GM19395 (cell line): ENCODE measurements around the gene EIF4A3.
"Not testable (repeated sequence)": the region's sequence is repeated elsewhere in the genome, so short reads cannot be mapped to it uniquely, and the experiment has no call there.

Source experiments
- ATAC-seq: cut with Tn5 transposase; IDR thresholded peaks from one replicate; pipeline ENCODE4 v1.9.1; 2021; ENCODE audit warnings: mild to moderate bottlenecking, moderate library complexity; ENCODE audit not compliant: unreplicated experiment

EIF4A3 gene

GRCh38 chr17:80101946-80102663 lies 44.8 kb downstream of the EIF4A3 start:
- ATAC-seq: peak; percentile 11

- peak; percentile 71 for ATAC-seq
Observed at GRCh38 chr17:80101011-80101945, 45.6 kb downstream of the EIF4A3 start, which contains the start of gene GAA. GAA (plus strand) TSS chr17:80101581; CDS start chr17:80104587, 3,006 bp downstream.

GRCh38 chr17:80100035-80100323 lies 46.9 kb downstream of the EIF4A3 start:
- ATAC-seq: no peak

GRCh38 chr17:80099291-80100034 lies 47.5 kb downstream of the EIF4A3 start:
- no peak for ATAC-seq

- no peak for ATAC-seq
Observed at GRCh38 chr17:80097844-80098691, 48.9 kb downstream of the EIF4A3 start.

GRCh38 chr17:80097127-80097621 lies 49.8 kb downstream of the EIF4A3 start:
- no peak for ATAC-seq

- no peak for ATAC-seq
Observed at GRCh38 chr17:80096561-80097021, 50.3 kb downstream of the EIF4A3 start.

GRCh38 chr17:80095844-80096475 lies 51.0 kb downstream of the EIF4A3 start:
- ATAC-seq: no peak

- ATAC-seq: no peak
Observed at GRCh38 chr17:80095038-80095843, 51.7 kb downstream of the EIF4A3 start.

GRCh38 chr17:80092959-80093358 lies 54.0 kb downstream of the EIF4A3 start:
- ATAC-seq: no peak

GRCh38 chr17:80091376-80091775 lies 55.6 kb downstream of the EIF4A3 start:
- no peak for ATAC-seq

- ATAC-seq: not testable (repeated sequence)
Observed at GRCh38 chr17:80090164-80090563, 56.8 kb downstream of the EIF4A3 start.

- no peak for ATAC-seq
Observed at GRCh38 chr17:80089762-80090161, 57.2 kb downstream of the EIF4A3 start.

GRCh38 chr17:80087346-80088265 lies 59.3 kb downstream of the EIF4A3 start:
- ATAC-seq: no peak

- no peak for ATAC-seq
Observed at GRCh38 chr17:80086616-80087015, 60.3 kb downstream of the EIF4A3 start.

- ATAC-seq: no peak
Observed at GRCh38 chr17:80086081-80086480, 60.8 kb downstream of the EIF4A3 start.

- no peak for ATAC-seq
Observed at GRCh38 chr17:80084773-80085172, 62.2 kb downstream of the EIF4A3 start.
